ENCODE measurements around the gene MEGF8. TPM values are rescaled to one million over a fixed set of nuclear protein-coding genes. Genes with fewer than 3 reads are reported as not detected.

The MEGF8 gene
- total and polyA plus RNA-seq, 2 of the 8 experiments (the other 6 are each of a cell fraction or from before 2014, with no cell fraction given) = 13.0 to 23.7 TPM

DNA sequence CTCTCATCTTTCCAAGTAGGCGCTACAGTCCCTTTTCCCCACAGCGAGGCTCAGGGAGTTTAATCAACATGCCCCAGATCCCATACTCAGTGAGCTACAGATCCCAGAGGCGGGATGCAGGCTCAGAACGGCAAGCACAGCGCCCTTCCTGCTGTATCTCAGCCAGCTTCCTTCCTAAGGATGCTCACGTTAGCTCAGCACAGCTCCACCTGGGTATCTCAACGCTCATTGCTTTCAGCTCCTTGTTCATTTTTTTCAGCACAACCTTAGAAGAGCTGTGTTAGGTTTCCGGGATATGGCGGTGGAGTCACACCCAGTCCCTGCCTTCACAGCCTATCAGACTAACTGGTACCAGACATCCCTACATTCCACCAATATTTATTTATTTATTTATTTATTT is 3.1 kb upstream of the MEGF8 start:
- Histone ChIP-seq H2BK20ac (ENCODE audit: low read length) (no peak overlapping the region), H2AK5ac (ENCODE audit: low read depth, low read length) (no peak overlapping the region), H3K4me3 (ENCODE audit: extremely low read depth in 1 of 4, insufficient read depth in 2 of 4, low read depth in 3 of 4, low read length in 4 of 4) (no peak overlapping the region), H4K20me1 (replicated peaks in 1 of 2; ENCODE audit: control insufficient read depth in 1 of 2, insufficient read depth in 2 of 2, low read length in 2 of 2) (no peaks in the 10 kb centered on the region), H3K36me3 (ENCODE audit: control insufficient read depth in 2 of 4, insufficient read depth in 4 of 4, low read length in 3 of 4) (no peaks in the 10 kb centered on the region), H2BK5ac (ENCODE audit: low read depth, low read length) (no peak overlapping the region), H3K56ac (replicated peaks; ENCODE audit: insufficient read length, low read depth, low read length) (no peak overlapping the region), H3K4me2 (ENCODE audit: insufficient read depth in 1 of 2, low read depth in 2 of 2, low read length in 2 of 2) (no peak overlapping the region), H3K9me3 (ENCODE audit: insufficient read depth in 2 of 2, low read depth in 1 of 2, low read length in 1 of 2) (no peaks in the 10 kb centered on the region), H3K4ac (replicated peaks; ENCODE audit: insufficient read length, low read depth, low read length) (no peak overlapping the region), H4K8ac (ENCODE audit: extremely low read depth, insufficient read depth, low read length) (no peak overlapping the region), H2BK120ac (replicated peaks; ENCODE audit: low read depth, low read length) (no peak overlapping the region), H3K79me1 (ENCODE audit: low read depth, low read length) (peaks cover 2% of the 10 kb centered on the region; the same call in 1 of the 2 replicates), H4K5ac (ENCODE audit: insufficient read length, low read depth, low read length) (no peak overlapping the region), H3K27me3 (replicated peaks in 1 of 4; ENCODE audit: control insufficient read depth in 3 of 4, extremely low read depth in 1 of 4, insufficient read depth in 3 of 4, low read length in 3 of 4) (peaks cover 0 to 15% (median 8%) of the 10 kb centered on the region in 4 experiments; a peak in 5 of 7 replicates), H3K23me2 (ENCODE audit: low read depth, low read length) (peaks cover 13% of the 10 kb centered on the region; the same call in 1 of the 2 replicates), H3K79me2 (ENCODE audit: control insufficient read depth in 1 of 2, insufficient read depth in 2 of 2, low read length in 2 of 2) (peaks cover 0 to 7% of the 10 kb centered on the region in 2 experiments; a peak in 1 of 4 replicates), H4K91ac (replicated peaks; ENCODE audit: insufficient read length, low read length) (no peak overlapping the region), H3K27ac (ENCODE audit: low read depth, low read length) (no peak overlapping the region), H3K23ac (ENCODE audit: insufficient read length) (no peak overlapping the region), H2AFZ (ENCODE audit: low read length) (no peak overlapping the region), H3K4me1 (replicated peaks in 1 of 4; ENCODE audit: control insufficient read depth in 3 of 4, insufficient read depth in 4 of 4, low read length in 3 of 4) (peaks cover 0 to 4% (median 1%) of the 10 kb centered on the region in 4 experiments; a peak in 2 of 7 replicates), H3K9ac (replicated peaks in 1 of 4; ENCODE audit: extremely low read depth in 1 of 4, low read depth in 3 of 4, low read length in 3 of 4) (no peak overlapping the region), H3K14ac (ENCODE audit: insufficient read length) (no peak overlapping the region), H2BK12ac (ENCODE audit: low read depth, low read length) (no peak overlapping the region), H3K18ac (ENCODE audit: extremely low read depth, low read length) (no peak overlapping the region), H2BK15ac (ENCODE audit: low read length) (0 out of 2 replicates have a peak overlapping the region, but pooled peaks have one; percentile 81)
- ChIA-PET CTCF (ENCODE audit: partially characterized antibody) (interaction anchor here (0.7 to 2.7 kb wide), 13 partner anchors 10 to 190 kb away, joined by 3 to 9 read pairs (median 5); partner anchors contain the start of gene POU2F2), POLR2A (ENCODE audit: partially characterized antibody) (interaction anchor here (1.6 to 2.3 kb wide), 3 partner anchors 9 to 25 kb away, joined by 5 to 9 read pairs (median 8); partner anchors contain the start of genes PAFAH1B3 and PRR19)
- TF ChIP-seq JUN (IDR thresholded peaks at IDR 0.05; ENCODE audit: low read depth, low read length) (no peak), KDM4A (IDR thresholded peaks at IDR 0.05; ENCODE audit: low read depth, low read length, severe bottlenecking) (no peak), RFX5 (IDR thresholded peaks at IDR 0.05; ENCODE audit: borderline replicate concordance, low read depth, low read length) (no peak), EZH2 (IDR thresholded peaks at IDR 0.05; ENCODE audit: low read depth, low read length, severe bottlenecking) (no peak), BACH1 (IDR thresholded peaks at IDR 0.05; ENCODE audit: low read length) (no peak), FOSL1 (IDR thresholded peaks at IDR 0.05; ENCODE audit: insufficient read depth, low read depth, low read length) (no peak), GTF2F1 (IDR thresholded peaks at IDR 0.05; ENCODE audit: borderline replicate concordance, low read depth, low read length) (no peak), RBBP5 (IDR thresholded peaks at IDR 0.05; ENCODE audit: borderline replicate concordance, low read depth, low read length) (no peak), YY1 (IDR thresholded peaks at IDR 0.05; ENCODE audit: low read depth, low read length) (no peak), CBX8 (IDR thresholded peaks at IDR 0.05; ENCODE audit: borderline replicate concordance, low read depth, low read length) (no peak), SUZ12 (IDR thresholded peaks at IDR 0.05; ENCODE audit: low read length) (no peak), TAF7 (optimal IDR thresholded peaks at IDR 0.05; ENCODE audit: borderline replicate concordance, low read depth, low read length) (no peak)
- DNase-seq (ENCODE audit: low read depth in 1 of 2, low spot score in 2 of 2) = no peak
- 92% methylated on average over 9 of the region's 9 CpGs; no CpG with 5 or more reads in 1 of the 2 experiments for WGBS, 2 experiments (ENCODE audit: extremely low coverage in 1 of 2, insufficient coverage in 1 of 2, insufficient read length in 1 of 2, insufficient replicate concordance in 2 of 2, low coverage in 1 of 2, low lambda C conversion rate in 2 of 2, missing lambda C conversion rate in 1 of 2)
- no peak for FAIRE-seq
